GM15510 (cell line): ENCODE measurements around the gene AHI1.

Source experiments
- POLR2A ChIP-seq: IDR thresholded peaks from 3 replicates; pipeline ENCODE4 v1.6.1; 2011; ENCODE audit warnings: borderline replicate concordance; ENCODE audit not compliant: insufficient read length; ENCODE audit errors: extremely low read depth

Gene AHI1

GRCh38 chr6:135250751-135251497 lies 246.6 kb downstream of the AHI1 start:
- TF ChIP-seq POLR2A = no peak

GRCh38 chr6:135250234-135250633 lies 247.3 kb downstream of the AHI1 start:
- no peak for TF ChIP-seq POLR2A

GRCh38 chr6:135244805-135245204 lies 252.7 kb downstream of the AHI1 start:
- no peak for TF ChIP-seq POLR2A

GRCh38 chr6:135243871-135244796 lies 253.4 kb downstream of the AHI1 start:
- no peak for TF ChIP-seq POLR2A

GRCh38 chr6:135240711-135241110 lies 256.8 kb downstream of the AHI1 start:
- no peak for TF ChIP-seq POLR2A

- TF ChIP-seq POLR2A = no peak
Observed at GRCh38 chr6:135236732-135237131, 260.8 kb downstream of the AHI1 start.

- TF ChIP-seq POLR2A = no peak
Observed at GRCh38 chr6:135236319-135236718, 261.2 kb downstream of the AHI1 start.

GRCh38 chr6:135235716-135236115 lies 261.8 kb downstream of the AHI1 start:
- no peak for TF ChIP-seq POLR2A

GRCh38 chr6:135234492-135234780 lies 263.1 kb downstream of the AHI1 start:
- TF ChIP-seq POLR2A = no peak

GRCh38 chr6:135233686-135234491 lies 263.7 kb downstream of the AHI1 start:
- TF ChIP-seq POLR2A = no peak
